Renal cortex interstitium (tissue), 15 donors: ENCODE data around the gene SLC33A1. TPM values are rescaled to one million over a fixed set of nuclear protein-coding genes. Genes with fewer than 3 reads are reported as not detected.
"Not testable (repeated sequence)": the region's sequence is repeated elsewhere in the genome, so short reads cannot be mapped to it uniquely, and the experiment has no call there.

ENCODE experiments used
- DNase-seq, 11 donors: peaks; one replicate each; pipeline ENCODE4 v3.0.0-alpha.2; 2013; ENCODE audit warnings: low read depth in 9 of 11, low spot score in 4 of 11; ENCODE audit errors: extremely low read depth in 1 of 11
- long read RNA-seq, 16 experiments: transcript quantifications; one replicate each; lab custom pipeline, GENCODE V29; 2026
- polyA plus RNA-seq, 3 donors: library from polyadenylated mRNA; unstranded; fragments of 120-200 nt; gene quantifications; one replicate each; pipeline ENCODE4 v1.2.1, GENCODE V29; 2013; ENCODE audit not compliant: insufficient read length in 3 of 3

The SLC33A1 gene
- 10 to 100 TPM; 38.4 to 45.8 (median 38.6) TPM for polyA plus RNA-seq
- long read RNA-seq, donor 1, full-length matches to known transcripts, result 4 of 23 reads
- long read RNA-seq, donor 1, partial matches to known transcripts, result 19 of 23 reads
- long read RNA-seq, donor 1, other reads (novel, unspliced or antisense), result 0 of 23 reads
- long read RNA-seq, donor 2, result 0 reads
- long read RNA-seq, donor 3, full-length matches to known transcripts, result 9 of 22 reads
- long read RNA-seq, donor 3, partial matches to known transcripts, result 13 of 22 reads
- long read RNA-seq, donor 3, other reads (novel, unspliced or antisense), result 0 of 22 reads
- long read RNA-seq, donor 4, full-length matches to known transcripts, result 8 of 8 reads
- long read RNA-seq, donor 4, partial matches to known transcripts, result 0 of 8 reads
- long read RNA-seq, donor 4, other reads (novel, unspliced or antisense), result 0 of 8 reads
- long read RNA-seq, donor 5, result 0 reads
- long read RNA-seq, donor 6, full-length matches to known transcripts, result 5 of 5 reads
- long read RNA-seq, donor 6, partial matches to known transcripts, result 0 of 5 reads
- long read RNA-seq, donor 6, other reads (novel, unspliced or antisense), result 0 of 5 reads
- long read RNA-seq, donor 7, full-length matches to known transcripts, result 6 of 6 reads
- long read RNA-seq, donor 7, partial matches to known transcripts, result 0 of 6 reads
- long read RNA-seq, donor 7, other reads (novel, unspliced or antisense), result 0 of 6 reads
- long read RNA-seq, donor 8, full-length matches to known transcripts, result 18 of 49 reads
- long read RNA-seq, donor 8, partial matches to known transcripts, result 31 of 49 reads
- long read RNA-seq, donor 8, other reads (novel, unspliced or antisense), result 0 of 49 reads
- long read RNA-seq, donor 9, full-length matches to known transcripts, result 8 of 8 reads
- long read RNA-seq, donor 9, partial matches to known transcripts, result 0 of 8 reads
- long read RNA-seq, donor 9, other reads (novel, unspliced or antisense), result 0 of 8 reads
- long read RNA-seq, donor 10, full-length matches to known transcripts, result 9 of 9 reads
- long read RNA-seq, donor 10, partial matches to known transcripts, result 0 of 9 reads
- long read RNA-seq, donor 10, other reads (novel, unspliced or antisense), result 0 of 9 reads
- long read RNA-seq, donor 11, full-length matches to known transcripts, result 3 of 3 reads
- long read RNA-seq, donor 11, partial matches to known transcripts, result 0 of 3 reads
- long read RNA-seq, donor 11, other reads (novel, unspliced or antisense), result 0 of 3 reads
- long read RNA-seq, donor 12, full-length matches to known transcripts, result 4 of 10 reads
- long read RNA-seq, donor 12, partial matches to known transcripts, result 6 of 10 reads
- long read RNA-seq, donor 12, other reads (novel, unspliced or antisense), result 0 of 10 reads
- long read RNA-seq, donor 13, full-length matches to known transcripts, result 13 of 19 reads
- long read RNA-seq, donor 13, partial matches to known transcripts, result 6 of 19 reads
- long read RNA-seq, donor 13, other reads (novel, unspliced or antisense), result 0 of 19 reads
- long read RNA-seq, donor 14, full-length matches to known transcripts, result 9 of 9 reads
- long read RNA-seq, donor 14, partial matches to known transcripts, result 0 of 9 reads
- long read RNA-seq, donor 14, other reads (novel, unspliced or antisense), result 0 of 9 reads
- long read RNA-seq, donor 15, full-length matches to known transcripts, result 3 of 3 reads
- long read RNA-seq, donor 15, partial matches to known transcripts, result 0 of 3 reads
- long read RNA-seq, donor 15, other reads (novel, unspliced or antisense), result 0 of 3 reads
- long read RNA-seq, donor 16, full-length matches to known transcripts, result 15 of 15 reads
- long read RNA-seq, donor 16, partial matches to known transcripts, result 0 of 15 reads
- long read RNA-seq, donor 16, other reads (novel, unspliced or antisense), result 0 of 15 reads

- peak; percentile 98 to 99 (median 98) for DNase-seq
Measured at GRCh38 chr3:155854141-155854940, at the start of gene SLC33A1. Gene SLC33A1, minus strand, starts transcription at chr3:155854427. Its CDS starts 430 bp downstream, at chr3:155853997.

- no peak for DNase-seq
Measured at GRCh38 chr3:155895379-155895900, 41.2 kb upstream of the SLC33A1 start.

- no peak for DNase-seq
Measured at GRCh38 chr3:155891321-155891720, 37.1 kb upstream of the SLC33A1 start.

- no peak for DNase-seq
Measured at GRCh38 chr3:155890671-155891190, 36.5 kb upstream of the SLC33A1 start.

GRCh38 chr3:155889952-155890351 lies 35.7 kb upstream of the SLC33A1 start:
- DNase-seq, result no peak

GRCh38 chr3:155889212-155889611 lies 35.0 kb upstream of the SLC33A1 start:
- no peak for DNase-seq

GRCh38 chr3:155886915-155887314 lies 32.7 kb upstream of the SLC33A1 start:
- no peak for DNase-seq

GRCh38 chr3:155886348-155886747 lies 32.1 kb upstream of the SLC33A1 start:
- DNase-seq, result not testable (repeated sequence)

GRCh38 chr3:155885292-155885691 lies 31.1 kb upstream of the SLC33A1 start:
- no peak for DNase-seq

GRCh38 chr3:155884292-155884691 lies 30.1 kb upstream of the SLC33A1 start:
- DNase-seq, result no peak

- no peak for DNase-seq
Measured at GRCh38 chr3:155880286-155880685, 26.1 kb upstream of the SLC33A1 start.

GRCh38 chr3:155876503-155876902 lies 22.3 kb upstream of the SLC33A1 start:
- DNase-seq, result no peak

GRCh38 chr3:155876037-155876436 lies 21.8 kb upstream of the SLC33A1 start:
- DNase-seq, result no peak

GRCh38 chr3:155872904-155873646 lies 18.8 kb upstream of the SLC33A1 start:
- no peak for DNase-seq

GRCh38 chr3:155871746-155872158 lies 17.5 kb upstream of the SLC33A1 start:
- no peak for DNase-seq
